ENCODE data around the gene TRIM13. TPM values are rescaled to one million over a fixed set of nuclear protein-coding genes. Genes with fewer than 3 reads are reported as not detected.
A peak's percentile ranks its signal among the peaks of the same experiment; 100 is the strongest.
"Not testable (repeated sequence)": the region's sequence is repeated elsewhere in the genome, so short reads cannot be mapped to it uniquely, and the experiment has no call there.

TRIM13 gene
- total RNA-seq, 1 experiment from 2014 or later, result 27.2 TPM

GRCh38 chr13:50055454-50055853 lies 58.6 kb downstream of the TRIM13 start:
- no peak for DNase-seq (ENCODE audit: low read depth)

- no peak for DNase-seq (ENCODE audit: low read depth)
Observed at GRCh38 chr13:50060718-50061117, 63.9 kb downstream of the TRIM13 start.

GRCh38 chr13:50062336-50062735 lies 65.5 kb downstream of the TRIM13 start:
- not testable (repeated sequence) for DNase-seq (ENCODE audit: low read depth)

DNA sequence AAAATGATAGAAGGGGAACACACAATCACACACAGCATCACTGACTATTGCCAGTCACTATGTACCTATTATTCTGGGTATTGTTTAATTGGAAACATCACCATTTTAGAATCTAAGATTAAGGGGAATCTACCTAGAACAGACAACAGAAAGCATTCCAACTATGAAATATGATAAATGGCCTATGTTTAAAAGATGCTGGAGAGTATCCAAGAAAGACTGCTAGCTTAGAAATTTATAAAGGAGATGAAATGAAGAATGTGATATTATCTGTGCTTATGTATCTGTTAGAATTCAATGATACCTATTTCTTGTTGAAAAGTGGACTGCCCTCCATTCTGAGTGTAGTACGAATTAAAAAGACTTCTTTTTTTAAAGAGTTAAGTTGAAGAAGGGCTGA lies 68.9 kb downstream of the TRIM13 start:
- DNase-seq (ENCODE audit: low read depth), result no peak

Small RNAs within 50 kb of the gene (small RNA-seq; reads per million reads assigned to genes)
- gene MIR16-1, result 3.5 reads per million, percentile 87 among the genes with 10 or more reads in this experiment
- not detected for gene MIR3613
- gene RF02105, result not detected
- not detected for gene RF02106
- not detected for gene RF02107
- not detected for gene RF02108

Other genes with a start within 250 kb of the TRIM13 start
- 29.0 and 42.8 TPM in 2 replicates for gene KPNA3, start 204.4 kb upstream of the TRIM13 start, total RNA-seq (2014; rRNA removed; shearing (Covaris generic))
- 12.5 and 15.8 TPM in 2 replicates for gene SPRYD7, start 60.7 kb upstream of the TRIM13 start, total RNA-seq (2014; rRNA removed; shearing (Covaris generic))
- gene KCNRG, start 18.4 kb downstream of the TRIM13 start, total RNA-seq (2014; rRNA removed; shearing (Covaris generic)), result 1.1 and 2.3 TPM in 2 replicates